H1 (cell line): Measurements from ENCODE around the gene SNCAIP. TPM values are rescaled to one million over a fixed set of nuclear protein-coding genes. Genes with fewer than 3 reads are reported as not detected.

Experiments
- CTCF ChIA-PET: fragments of 300-600 bp; sonication (Branson Sonifier 250); formaldehyde crosslinking; loops from one replicate; lab custom pipeline; 2021; ENCODE audit not compliant: partially characterized antibody; lab: Charles Lee
- POLR2A ChIA-PET: fragments of 300-600 bp; sonication (Branson Sonifier 250); formaldehyde crosslinking; loops from one replicate; lab custom pipeline; 2021; ENCODE audit warnings: inconsistent platforms; ENCODE audit not compliant: partially characterized antibody; lab: Charles Lee
- DNase-seq, 2 experiments: peaks; one replicate each; pipeline versions ENCODE4 v3.0.0 to v3.0.0-alpha.2; 2010 to 2022; ENCODE audit warnings: low spot score in 2 of 2, low read depth in 1 of 2, mixed read lengths in 1 of 2
- FAIRE-seq: peaks from 2 replicates; lab custom pipeline; 2011; peaks lifted over from hg19 to GRCh38; lab: Jason Lieb, UNC
- H2AFZ ChIP-seq: 2 replicates; pipeline ENCODE4 v1.8.1; 2012; ENCODE audit warnings: low read length, inconsistent platforms
- H2AK5ac ChIP-seq: 2 replicates; pipeline ENCODE4 v1.6.1; 2013; ENCODE audit warnings: low read depth, low read length
- H2BK120ac ChIP-seq: replicated peaks from 2 replicates; pipeline ENCODE3; 2013; ENCODE audit warnings: low read depth, low read length, inconsistent platforms
- H2BK12ac ChIP-seq: 2 replicates; pipeline ENCODE4 v1.6.1; 2013; ENCODE audit warnings: low read depth, low read length
- H2BK15ac ChIP-seq: 2 replicates; pipeline ENCODE4 v1.6.1; 2013; ENCODE audit warnings: low read length
- H2BK20ac ChIP-seq: 2 replicates; pipeline ENCODE4 v1.6.1; 2013; ENCODE audit warnings: low read length
- H2BK5ac ChIP-seq: 2 replicates; pipeline ENCODE4 v1.6.1; 2013; ENCODE audit warnings: low read depth, low read length
- H3K14ac ChIP-seq: 2 replicates; pipeline ENCODE4 v1.6.1; 2013; ENCODE audit warnings: inconsistent platforms; ENCODE audit not compliant: insufficient read length
- H3K18ac ChIP-seq: 2 replicates; pipeline ENCODE4 v1.6.1; 2013; ENCODE audit warnings: low read length; ENCODE audit errors: extremely low read depth
- H3K23ac ChIP-seq: 2 replicates; pipeline ENCODE4 v1.6.1; 2013; ENCODE audit warnings: inconsistent platforms; ENCODE audit not compliant: insufficient read length
- H3K23me2 ChIP-seq: 2 replicates; pipeline ENCODE4 v1.6.1; 2013; ENCODE audit warnings: low read depth, low read length
- H3K27ac ChIP-seq: 2 replicates; pipeline ENCODE4 v1.6.1; 2011; ENCODE audit warnings: low read depth, low read length, inconsistent platforms
- H3K27me3 ChIP-seq, 4 experiments: replicated peaks in 1 of 4; 1 replicate in 1 of 4; 2 replicates in 3 of 4; pipeline versions ENCODE4 v1.6.1 to v1.8.1; 2011 to 2013; ENCODE audit warnings: low read length in 3 of 4, mild to moderate bottlenecking in 3 of 4, inconsistent platforms in 2 of 4, mixed read lengths in 2 of 4, moderate library complexity in 1 of 4; ENCODE audit not compliant: control insufficient read depth in 3 of 4, insufficient read depth in 3 of 4; ENCODE audit errors: extremely low read depth in 1 of 4
- H3K36me3 ChIP-seq, 4 experiments: 2 replicates each; pipeline versions ENCODE4 v1.6.1 to v1.8.1; 2011 to 2013; ENCODE audit warnings: mild to moderate bottlenecking in 4 of 4, low read length in 3 of 4, moderate library complexity in 2 of 4, control low read depth in 1 of 4, inconsistent platforms in 1 of 4; ENCODE audit not compliant: insufficient read depth in 4 of 4, control insufficient read depth in 2 of 4
- H3K4ac ChIP-seq: replicated peaks from 2 replicates; pipeline ENCODE3; 2013; ENCODE audit warnings: low read length, low read depth, mixed read lengths, inconsistent platforms; ENCODE audit not compliant: insufficient read length
- H3K4me1 ChIP-seq, 4 experiments: replicated peaks in 1 of 4; 1 replicate in 1 of 4; 2 replicates in 3 of 4; pipeline versions ENCODE4 v1.6.1 to v1.8.1; 2011 to 2013; ENCODE audit warnings: low read length in 3 of 4, inconsistent platforms in 2 of 4, mixed read lengths in 1 of 4; ENCODE audit not compliant: insufficient read depth in 4 of 4, control insufficient read depth in 3 of 4
- H3K4me2 ChIP-seq, 2 experiments: 2 replicates each; pipeline versions ENCODE4 v1.6.1 to v1.8.1; 2011 to 2013; ENCODE audit warnings: low read depth in 2 of 2, low read length in 2 of 2, control low read depth in 1 of 2, inconsistent platforms in 1 of 2, mild to moderate bottlenecking in 1 of 2; ENCODE audit not compliant: insufficient read depth in 1 of 2
- H3K4me3 ChIP-seq, 4 experiments: fragments of 200-600, 300-600 bp in 1 of 4; sonication (generic), shearing (Covaris generic), sonication (Bioruptor Twin) in 1 of 4; 2 replicates each; pipeline versions ENCODE4 v1.5.1 to v1.8.1; 2011 to 2016; ENCODE audit warnings: low read length in 4 of 4, low read depth in 3 of 4, control low read depth in 2 of 4, inconsistent platforms in 2 of 4, mild to moderate bottlenecking in 2 of 4, mixed read lengths in 1 of 4, moderate library complexity in 1 of 4; ENCODE audit not compliant: insufficient read depth in 2 of 4; ENCODE audit errors: extremely low read depth in 1 of 4
- H3K56ac ChIP-seq: replicated peaks from 2 replicates; pipeline ENCODE3; 2013; ENCODE audit warnings: low read depth, mild to moderate bottlenecking, mixed read lengths, low read length, inconsistent platforms; ENCODE audit not compliant: insufficient read length
- H3K79me1 ChIP-seq: 2 replicates; pipeline ENCODE4 v1.6.1; 2013; ENCODE audit warnings: low read depth, low read length, control low read depth
- H3K79me2 ChIP-seq, 2 experiments: 2 replicates each; pipeline versions ENCODE4 v1.6.1 to v1.8.1; 2012 to 2013; ENCODE audit warnings: low read length in 2 of 2, mild to moderate bottlenecking in 2 of 2, inconsistent platforms in 1 of 2; ENCODE audit not compliant: insufficient read depth in 2 of 2, control insufficient read depth in 1 of 2
- H3K9ac ChIP-seq, 4 experiments: replicated peaks in 1 of 4; 1 replicate in 1 of 4; 2 replicates in 3 of 4; pipeline versions ENCODE4 v1.6.1 to v1.8.1; 2011 to 2013; ENCODE audit warnings: low read depth in 3 of 4, low read length in 3 of 4, control low read depth in 2 of 4, mild to moderate bottlenecking in 2 of 4, moderate library complexity in 2 of 4, inconsistent platforms in 1 of 4; ENCODE audit errors: extremely low read depth in 1 of 4
- H3K9me3 ChIP-seq, 2 experiments: 2 replicates each; pipeline versions ENCODE4 v1.6.1 to v1.8.1; 2012 to 2013; ENCODE audit warnings: mild to moderate bottlenecking in 2 of 2, moderate library complexity in 2 of 2, control low read depth in 1 of 2, inconsistent platforms in 1 of 2, low read depth in 1 of 2, low read length in 1 of 2, mixed read lengths in 1 of 2; ENCODE audit not compliant: insufficient read depth in 2 of 2
- H4K20me1 ChIP-seq, 2 experiments: replicated peaks in 1 of 2; 2 replicates each; pipeline versions ENCODE3 to v1.8.1; 2011 to 2013; ENCODE audit warnings: inconsistent platforms in 2 of 2, low read length in 2 of 2, mild to moderate bottlenecking in 1 of 2; ENCODE audit not compliant: insufficient read depth in 2 of 2, control insufficient read depth in 1 of 2
- H4K5ac ChIP-seq: 2 replicates; pipeline ENCODE4 v1.6.1; 2013; ENCODE audit warnings: low read length, low read depth, mixed read lengths, inconsistent platforms; ENCODE audit not compliant: insufficient read length
- H4K8ac ChIP-seq: 2 replicates; pipeline ENCODE4 v1.8.0; 2013; ENCODE audit warnings: mild to moderate bottlenecking, moderate library complexity, low read length, inconsistent platforms; ENCODE audit not compliant: insufficient read depth; ENCODE audit errors: extremely low read depth
- H4K91ac ChIP-seq: replicated peaks from 2 replicates; pipeline ENCODE3; 2013; ENCODE audit warnings: low read length, mixed read lengths, inconsistent platforms; ENCODE audit not compliant: insufficient read length
- BCL11A ChIP-seq, 2 experiments: IDR thresholded peaks; one replicate each; pipeline ENCODE4 v1.6.1; 2011; ENCODE audit warnings: low read depth in 2 of 2, low read length in 2 of 2, mild to moderate bottlenecking in 2 of 2
- CEBPB ChIP-seq: IDR thresholded peaks from 2 replicates; pipeline ENCODE4 v1.6.1; 2012; ENCODE audit warnings: low read depth, low read length
- CTBP2 ChIP-seq: IDR thresholded peaks from 2 replicates; pipeline ENCODE4 v1.7.0; 2011; ENCODE audit warnings: borderline replicate concordance, mild to moderate bottlenecking, moderate library complexity, mixed read lengths, low read length; ENCODE audit not compliant: insufficient read depth, insufficient read length
- CTCF ChIP-seq, 3 experiments: IDR thresholded peaks; 1 replicate in 2 of 3; 2 replicates in 1 of 3; pipeline versions ENCODE4 v1.5.1 to v1.6.1; 2011; ENCODE audit warnings: low read length in 3 of 3, mild to moderate bottlenecking in 3 of 3, inconsistent platforms in 2 of 3, low read depth in 1 of 3, moderate library complexity in 1 of 3; ENCODE audit not compliant: insufficient read depth in 1 of 3; ENCODE audit errors: control extremely low read depth in 1 of 3
- EZH2 ChIP-seq: fragments of 200-600 bp; sonication (generic); IDR thresholded peaks from 2 replicates; pipeline ENCODE4 v1.7.1; 2012; ENCODE audit warnings: low read depth, mild to moderate bottlenecking, moderate library complexity, low read length, inconsistent platforms; ENCODE audit not compliant: severe bottlenecking
- KDM1A ChIP-seq: fragments of 200-600, 300-600 bp; sonication (generic); IDR thresholded peaks from 2 replicates; pipeline ENCODE4 v1.7.1; 2016; ENCODE audit warnings: mild to moderate bottlenecking, low read length, borderline replicate concordance
- PHF8 ChIP-seq: fragments of 200-600 bp; sonication (generic); conservative IDR thresholded peaks from 2 replicates; pipeline ENCODE4 v1.7.1; 2012; ENCODE audit warnings: low read depth, mild to moderate bottlenecking, inconsistent platforms, low read length, moderate library complexity
- SP2 ChIP-seq: IDR thresholded peaks from 2 replicates; pipeline ENCODE4 v1.6.1; 2012; ENCODE audit warnings: mild to moderate bottlenecking, low read length, inconsistent platforms
- SRF ChIP-seq: IDR thresholded peaks from 2 replicates; pipeline ENCODE4 v1.6.1; 2011; ENCODE audit warnings: mild to moderate bottlenecking, low read depth, low read length, moderate library complexity
- WGBS, 2 experiments: shearing (Covaris generic) in 1 of 2; methylation state at CpG; one replicate each; pipeline versions ENCODE4 v1.1.6 to v1.1.7; 2013 to 2015; ENCODE audit warnings: low lambda C conversion rate in 2 of 2, mixed read lengths in 2 of 2, inconsistent platforms in 1 of 2, low coverage in 1 of 2, missing lambda C conversion rate in 1 of 2; ENCODE audit not compliant: insufficient replicate concordance in 2 of 2, insufficient coverage in 1 of 2, insufficient read length in 1 of 2; ENCODE audit errors: extremely low coverage in 1 of 2, missing lambda C conversion rate in 1 of 2; 5-methylcytosine and 5-hydroxymethylcytosine counted together
- polyA plus RNA-seq, 7 experiments: library from polyadenylated mRNA; depleted of rRNA in 3 of 7; stranded (reverse) in 5 of 7; unstranded in 2 of 7; fragments of >200 nt in 5 of 7; fragments of 200-250 nt in 2 of 7; gene quantifications; 1 replicate in 5 of 7; 2 replicates in 1 of 7; 4 replicates in 1 of 7; pipeline versions ENCODE4 v1.2.1 to v1.2.3, GENCODE V29; 2011 to 2013; ENCODE audit warnings: missing spikeins in 2 of 7, mixed read lengths in 2 of 7
- total RNA-seq: library from RNA; stranded (reverse); fragmentation: NEBNext Ultra II Directional; extraction: Animal tissue kit (Norgen Biotek cat#: 25700); gene quantifications from 2 replicates; pipeline ENCODE4 v1.2.1, GENCODE V29; 2021
- TF ChIP-seq, protein P1 (sequence below): IDR thresholded peaks from 2 replicates; pipeline ENCODE4 v1.6.1; 2012; ENCODE audit warnings: low read length, inconsistent platforms

The SNCAIP gene
- total and polyA plus RNA-seq, 2 of the 8 experiments (the other 6 are each of a cell fraction or from before 2014, with no cell fraction given): 3.9 to 9.0 TPM

DNA sequence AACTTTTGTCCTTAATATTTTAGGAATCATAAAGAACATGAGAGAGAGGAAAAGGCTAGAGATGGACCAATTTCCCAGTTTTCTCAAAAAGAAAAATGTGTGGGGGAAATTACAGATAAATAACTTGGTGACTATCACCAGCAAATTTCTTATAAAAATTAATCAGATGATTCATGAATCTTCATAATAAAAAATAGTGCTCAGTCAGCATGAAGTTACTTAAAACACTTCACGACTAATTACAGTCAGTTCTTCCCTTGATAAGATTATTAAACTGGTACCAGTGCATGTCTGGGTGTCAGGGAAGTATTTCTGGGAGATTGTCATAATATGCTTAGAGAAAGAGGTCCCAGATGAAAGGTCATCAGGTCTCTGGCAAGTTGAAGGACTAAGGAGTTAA is 133.0 kb downstream of the SNCAIP start:
- no peaks in the 10 kb centered on the region for H3K79me2 ChIP-seq
- no peak overlapping the region for H4K91ac ChIP-seq
- no peak overlapping the region for H3K4ac ChIP-seq
- FAIRE-seq: no peak
- H3K23me2 ChIP-seq: no peaks in the 10 kb centered on the region
- H2AFZ ChIP-seq: no peak overlapping the region
- no peak overlapping the region for H2BK15ac ChIP-seq
- no peak overlapping the region for H2BK12ac ChIP-seq
- H2AK5ac ChIP-seq: no peak overlapping the region
- WGBS, 2 experiments: 79% methylated on average over 1 of the region's 1 CpG; no CpG with 5 or more reads in 1 of the 2 experiments
- no peak overlapping the region for H2BK20ac ChIP-seq
- POLR2A ChIA-PET: no interaction called here
- H3K9me3 ChIP-seq: no peaks in the 10 kb centered on the region
- no peak overlapping the region for H2BK5ac ChIP-seq
- H3K23ac ChIP-seq: no peak overlapping the region
- no peak overlapping the region for H2BK120ac ChIP-seq
- no peak overlapping the region for H3K56ac ChIP-seq
- no peak overlapping the region for H4K8ac ChIP-seq
- no peaks in the 10 kb centered on the region; a peak in 1 of 7 replicates for H3K4me1 ChIP-seq
- no peak for DNase-seq
- no peaks in the 10 kb centered on the region for H4K20me1 ChIP-seq
- no peak overlapping the region for H3K14ac ChIP-seq
- H3K4me3 ChIP-seq: no peak overlapping the region
- no peak overlapping the region for H4K5ac ChIP-seq
- CTCF ChIA-PET: interaction anchor here (0.8 to 3.7 kb wide), 4 partner anchors 13 to 125 kb away, joined by 3 to 20 read pairs (median 3); no protein-coding TSS in a partner anchor
- no peaks in the 10 kb centered on the region for H3K36me3 ChIP-seq
- H3K9ac ChIP-seq: no peak overlapping the region
- no peak overlapping the region for H3K18ac ChIP-seq
- H3K4me2 ChIP-seq: no peak overlapping the region
- no peak overlapping the region for H3K27ac ChIP-seq
- no peaks in the 10 kb centered on the region for H3K79me1 ChIP-seq
- H3K27me3 ChIP-seq: no peaks in the 10 kb centered on the region
- TF ChIP-seq SRF (no peak), CEBPB (no peak), SP2 (no peak), KDM1A (no peak), CTCF (IDR thresholded peaks at IDR 0.05; ENCODE audit: control extremely low read depth in 1 of 3, insufficient read depth in 1 of 3, low read depth in 1 of 3, low read length in 3 of 3) (no peak), EZH2 (no peak), BCL11A (IDR thresholded peaks at IDR 0.05; ENCODE audit: low read depth in 2 of 2, low read length in 2 of 2) (no peak), CTBP2 (no peak), PHF8 (no peak)
- TF ChIP-seq, protein P1, sequence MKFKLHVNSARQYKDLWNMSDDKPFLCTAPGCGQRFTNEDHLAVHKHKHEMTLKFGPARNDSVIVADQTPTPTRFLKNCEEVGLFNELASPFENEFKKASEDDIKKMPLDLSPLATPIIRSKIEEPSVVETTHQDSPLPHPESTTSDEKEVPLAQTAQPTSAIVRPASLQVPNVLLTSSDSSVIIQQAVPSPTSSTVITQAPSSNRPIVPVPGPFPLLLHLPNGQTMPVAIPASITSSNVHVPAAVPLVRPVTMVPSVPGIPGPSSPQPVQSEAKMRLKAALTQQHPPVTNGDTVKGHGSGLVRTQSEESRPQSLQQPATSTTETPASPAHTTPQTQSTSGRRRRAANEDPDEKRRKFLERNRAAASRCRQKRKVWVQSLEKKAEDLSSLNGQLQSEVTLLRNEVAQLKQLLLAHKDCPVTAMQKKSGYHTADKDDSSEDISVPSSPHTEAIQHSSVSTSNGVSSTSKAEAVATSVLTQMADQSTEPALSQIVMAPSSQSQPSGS: no peak
- TF ChIP-seq, all 59 proteins: peak for 0
